IPS-18c (cell line): Measurements from ENCODE around the gene KIAA1755.
A peak's percentile ranks its signal among the peaks of the same experiment; 100 is the strongest.

Experiments
- H3K4me3 ChIP-seq: 2 replicates; pipeline ENCODE4 v1.7.0; 2013; ENCODE audit warnings: low read depth, mild to moderate bottlenecking, low read length, moderate library complexity; ENCODE audit not compliant: insufficient read depth
- H3K9me3 ChIP-seq: one replicate; pipeline ENCODE4 v1.6.1; 2013; ENCODE audit warnings: mild to moderate bottlenecking, low read length, moderate library complexity; ENCODE audit not compliant: control insufficient read depth, insufficient read depth

KIAA1755 gene

DNA sequence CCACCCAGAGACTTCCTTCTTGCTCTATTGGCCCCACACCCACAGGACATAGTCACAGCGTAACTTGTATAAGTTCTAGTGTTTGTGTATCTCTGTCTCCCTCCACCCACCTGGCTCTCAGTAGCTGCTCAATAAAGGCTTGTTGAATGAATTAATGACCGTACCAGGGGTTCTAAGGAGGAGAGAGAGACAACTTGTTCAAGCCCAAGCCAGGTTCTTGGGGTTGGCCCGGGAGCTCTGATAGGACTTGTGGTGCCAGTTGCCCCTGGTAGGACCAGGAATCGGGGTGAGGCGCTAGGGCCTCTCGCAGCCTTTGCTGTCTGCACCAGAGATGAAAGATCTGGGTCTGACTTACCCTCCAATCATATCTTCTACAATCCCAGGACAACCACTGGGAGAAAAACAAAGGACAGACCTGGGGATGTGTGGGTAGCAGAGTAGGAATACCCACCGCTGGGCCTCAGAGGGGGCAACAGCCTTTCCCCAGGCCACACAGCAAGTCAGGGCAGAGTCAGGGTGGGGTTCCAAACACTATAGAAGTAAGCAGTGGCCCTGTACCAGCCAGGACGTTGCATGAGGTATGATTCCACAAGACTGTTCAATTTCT is 90.2 kb downstream of the KIAA1755 start:
- no peak overlapping the region for H3K4me3 ChIP-seq
- H3K9me3 ChIP-seq, result no peaks in the 10 kb centered on the region

DNA sequence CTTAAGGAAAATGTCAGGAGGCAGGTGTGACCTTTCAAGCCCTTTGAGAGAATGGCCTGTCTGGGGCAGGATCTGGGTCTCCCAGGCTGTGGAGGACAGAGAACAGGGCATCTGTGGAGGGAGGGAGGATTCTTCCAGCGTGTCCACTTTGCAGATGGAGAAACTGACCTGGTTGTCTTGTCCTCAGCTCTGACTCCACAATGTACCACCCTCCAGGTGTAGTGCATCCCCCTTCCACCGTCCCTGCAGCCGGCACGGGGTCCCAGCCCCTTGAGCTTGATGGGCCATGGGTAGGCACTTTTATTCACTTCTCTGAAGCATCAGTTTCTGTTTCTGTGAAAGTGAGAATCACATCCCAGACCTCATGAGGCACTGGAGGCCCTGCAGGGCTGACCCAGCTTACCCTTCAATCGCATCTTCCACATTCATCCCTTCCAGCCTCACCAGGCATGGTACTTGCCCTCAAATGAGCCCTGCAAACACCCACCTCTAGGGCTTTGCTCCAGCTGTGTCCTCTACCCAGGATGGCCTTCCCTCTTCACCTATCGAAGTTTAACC is 90.8 kb downstream of the KIAA1755 start:
- H3K4me3 ChIP-seq, result no peak overlapping the region
- H3K9me3 ChIP-seq, result no peaks in the 10 kb centered on the region

DNA sequence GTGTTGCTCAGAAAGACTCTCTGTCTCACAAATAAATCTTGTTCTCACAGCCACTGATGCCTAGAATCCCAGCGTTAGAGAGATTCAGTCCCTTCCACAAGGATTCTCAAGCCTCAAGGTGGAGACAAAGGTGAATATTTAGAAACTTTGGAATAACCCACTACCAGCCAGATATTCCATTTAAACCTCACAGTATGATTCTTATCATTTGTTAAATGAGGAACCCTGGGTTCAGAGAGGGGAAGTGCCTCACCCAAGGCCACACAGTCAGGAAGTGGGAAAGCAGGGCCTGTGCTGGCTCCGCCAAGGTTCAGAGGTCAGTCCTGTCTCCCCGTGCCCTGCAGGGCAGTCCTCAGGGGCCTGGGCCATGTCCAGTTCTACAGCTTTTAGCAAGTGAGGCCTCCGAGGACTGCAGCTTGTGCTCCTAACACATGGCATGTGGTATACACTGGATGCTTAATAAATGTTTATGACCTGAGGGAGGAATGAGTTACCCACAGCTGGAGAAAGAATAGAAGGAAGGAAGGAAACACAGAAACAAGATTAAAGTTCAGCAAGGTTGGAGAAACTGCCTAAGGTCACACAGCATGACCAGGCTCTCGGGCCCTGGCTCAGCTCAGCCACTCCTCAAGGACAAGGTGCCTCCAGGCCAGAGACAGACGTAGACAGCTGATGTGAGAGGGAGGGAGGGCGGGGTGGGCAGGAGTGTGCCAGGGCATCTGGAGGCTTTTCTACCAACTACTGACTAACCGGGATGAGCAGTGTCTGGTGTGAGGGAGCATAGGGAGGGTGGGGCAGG is 91.5 kb downstream of the KIAA1755 start:
- Histone ChIP-seq H3K9me3 (no peaks in the 10 kb centered on the region), H3K4me3 (no peak overlapping the region)

DNA sequence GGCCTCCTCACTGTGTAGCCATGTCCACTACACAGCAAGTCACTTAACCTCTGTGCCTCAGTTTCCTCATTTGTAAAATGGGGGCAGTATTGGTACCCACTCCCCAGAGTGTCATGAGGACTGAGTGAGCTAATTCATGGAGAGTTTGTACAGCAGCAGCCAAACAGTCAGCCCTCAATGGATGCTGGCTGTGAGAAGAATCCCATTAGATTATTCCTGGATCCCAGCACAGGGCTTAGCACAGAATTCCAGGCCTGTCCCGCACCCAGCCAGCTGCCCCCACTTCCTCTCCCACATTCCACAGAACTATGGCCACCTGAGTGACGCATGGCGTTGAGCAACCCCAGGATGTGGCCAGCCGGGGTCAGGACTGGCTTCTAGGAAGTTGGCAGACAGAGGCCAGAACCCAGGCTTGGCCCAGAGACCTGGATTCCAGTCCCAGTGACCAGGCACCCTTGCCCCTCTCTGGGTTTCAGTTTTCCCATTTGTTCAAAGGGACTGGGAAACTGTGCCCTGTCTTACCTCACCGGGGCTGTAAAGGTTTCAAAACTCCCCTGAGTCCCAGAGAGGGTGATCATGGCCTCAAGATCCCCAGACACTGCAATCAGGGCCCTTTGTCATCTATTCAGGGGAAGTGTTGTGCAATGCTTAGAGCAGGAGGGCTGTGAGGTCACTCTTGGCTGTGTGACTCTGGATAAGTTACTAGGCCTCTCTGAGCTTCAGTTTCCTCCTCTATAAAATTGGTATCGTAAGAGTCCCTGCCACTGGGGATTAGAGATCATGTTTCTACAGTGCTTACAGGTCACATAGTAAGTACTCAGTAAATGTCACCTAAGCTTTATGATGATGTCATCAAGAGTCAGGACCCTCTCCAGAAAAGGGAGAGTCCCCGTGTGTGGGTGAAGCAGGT is 92.4 kb downstream of the KIAA1755 start:
- no peak overlapping the region for H3K4me3 ChIP-seq
- no peaks in the 10 kb centered on the region for H3K9me3 ChIP-seq

DNA sequence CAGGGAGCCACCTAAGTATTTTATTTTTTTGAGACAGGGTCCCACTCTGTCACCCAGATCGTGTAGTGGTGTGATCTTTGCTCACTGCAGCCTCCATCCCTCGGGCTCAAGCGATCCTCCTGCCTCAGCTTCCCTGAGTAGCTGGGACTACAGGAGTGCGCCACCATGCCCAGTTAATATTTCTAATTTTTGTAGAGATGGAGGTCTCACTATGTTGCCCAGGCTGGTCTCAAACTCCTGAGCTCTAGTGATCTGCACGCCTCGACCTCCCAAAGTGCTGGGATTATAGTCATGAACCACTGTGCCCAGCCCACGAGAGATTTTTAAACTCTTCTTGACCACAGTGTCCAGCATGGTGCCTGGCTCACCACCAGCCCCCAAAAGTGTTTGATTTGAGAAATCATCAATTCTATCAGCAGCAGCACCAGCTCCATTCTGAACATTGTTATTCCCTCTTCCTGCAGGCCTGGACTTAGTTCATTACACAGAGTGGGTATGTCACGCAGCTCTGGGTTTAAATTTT is 93.1 kb downstream of the KIAA1755 start:
- no peak overlapping the region for H3K4me3 ChIP-seq

DNA sequence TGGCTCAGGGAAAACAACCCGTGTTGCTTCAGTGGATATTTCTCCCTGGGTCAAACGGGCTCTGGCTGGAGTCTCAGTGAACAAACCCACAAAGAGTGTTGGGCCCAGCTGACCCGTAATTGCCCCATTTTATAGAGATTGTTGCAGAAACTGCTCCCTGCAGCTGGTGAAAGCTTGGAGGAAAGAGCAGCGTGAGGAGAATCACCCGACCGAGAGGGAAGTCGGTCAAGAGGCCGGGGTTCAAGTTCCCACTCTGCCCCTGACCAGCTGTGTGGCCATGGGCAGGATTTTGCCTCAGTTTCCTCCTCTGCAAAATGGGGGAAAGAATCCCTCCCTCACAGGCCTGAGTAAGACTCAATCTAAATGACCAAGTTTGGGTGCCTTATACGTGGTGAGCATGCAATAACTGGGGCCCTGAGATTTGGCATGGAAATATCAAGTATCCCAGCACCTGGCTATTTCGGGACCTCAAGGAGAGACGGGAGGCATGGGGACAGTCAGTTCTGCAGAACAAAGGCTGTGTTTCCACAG is 93.8 kb downstream of the KIAA1755 start:
- no peak overlapping the region for H3K4me3 ChIP-seq
- H3K9me3 ChIP-seq, result no peaks in the 10 kb centered on the region

More for the DNA sequence above, 93.1 kb downstream of the KIAA1755 start:
- no peaks in the 10 kb centered on the region for H3K9me3 ChIP-seq

DNA sequence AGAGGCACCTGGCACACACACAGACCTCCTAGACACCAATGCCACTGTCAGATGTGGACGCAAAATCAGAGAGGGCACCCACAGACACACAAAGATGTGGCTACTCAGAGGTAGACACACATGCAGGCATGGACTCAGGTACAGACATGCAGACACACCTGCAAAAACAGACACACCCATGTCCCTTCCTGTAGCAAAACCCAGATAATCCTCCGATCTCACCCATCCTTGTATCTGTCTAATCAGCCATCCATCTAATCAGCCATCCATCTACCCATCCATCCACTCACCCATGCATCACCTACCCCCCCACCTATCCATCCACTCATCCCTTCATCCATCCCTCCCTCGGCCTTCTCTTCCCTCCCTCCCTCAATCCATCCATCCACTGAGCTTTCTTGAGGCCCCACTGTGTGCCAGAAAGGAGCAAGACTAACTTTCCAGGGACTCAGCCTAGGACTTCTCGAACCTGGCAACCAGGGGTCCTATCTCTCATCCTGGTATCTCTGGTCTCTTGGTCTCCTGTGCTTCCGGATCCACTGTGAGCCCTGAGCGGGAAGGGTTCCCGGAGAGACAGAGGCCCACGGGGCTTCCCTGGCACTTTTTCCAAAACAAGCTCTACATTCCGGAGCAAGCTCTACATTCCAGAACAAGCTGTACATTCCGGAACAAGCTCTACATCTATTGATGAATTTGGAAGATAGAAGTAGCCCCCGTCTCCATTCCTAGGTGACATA is 94.4 kb downstream of the KIAA1755 start:
- Histone ChIP-seq H3K4me3 (no peak overlapping the region), H3K9me3 (no peaks in the 10 kb centered on the region)

DNA sequence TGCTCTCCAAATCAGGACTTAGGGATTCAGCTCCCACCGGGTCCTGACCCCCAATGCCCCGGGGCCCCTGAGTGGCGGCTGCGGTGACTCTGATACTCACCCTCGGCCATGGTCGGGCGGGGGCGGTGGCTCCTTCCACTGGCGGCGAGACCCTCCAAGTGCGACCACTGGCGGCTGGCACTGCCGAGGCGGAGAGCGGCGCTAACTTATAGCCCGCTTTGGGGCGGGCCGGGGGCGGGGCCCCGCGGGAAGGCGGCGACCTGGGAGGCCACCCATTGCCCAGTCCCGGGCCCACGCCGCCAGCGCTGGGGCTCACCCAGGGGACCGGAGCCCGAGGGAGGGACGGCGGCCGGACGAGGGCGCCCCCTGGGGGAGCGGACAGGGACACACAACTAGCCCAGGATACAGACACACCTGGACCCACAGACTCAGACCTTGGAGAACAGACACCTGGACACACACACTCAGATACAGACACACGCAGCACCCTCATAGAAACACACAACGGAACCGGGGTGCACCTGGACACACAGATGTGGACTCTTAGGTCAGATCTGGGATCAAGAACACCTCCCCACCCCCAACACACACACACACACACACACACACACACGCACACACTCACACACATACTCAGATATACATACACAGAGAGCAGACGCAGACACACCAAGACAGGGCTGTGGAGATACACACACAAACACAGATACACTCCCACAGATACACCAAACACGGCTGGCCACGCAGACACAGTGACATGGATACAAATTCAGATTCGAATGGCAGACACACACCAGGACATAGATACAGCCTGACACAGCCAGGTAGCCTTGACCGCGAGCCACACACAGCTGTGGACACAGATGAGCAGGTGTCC is 95.2 kb downstream of the KIAA1755 start, which contains the start of gene TGM2:
TGM2 (minus strand) TSS at position 182 of the 877 bp plus-strand sequence; CDS start at position 110, 72 bp downstream.
- Histone ChIP-seq H3K9me3 (no peaks in the 10 kb centered on the region), H3K4me3 (peak within 1 kb of the TSS; percentile 30; the same call in 1 of the 2 replicates)

DNA sequence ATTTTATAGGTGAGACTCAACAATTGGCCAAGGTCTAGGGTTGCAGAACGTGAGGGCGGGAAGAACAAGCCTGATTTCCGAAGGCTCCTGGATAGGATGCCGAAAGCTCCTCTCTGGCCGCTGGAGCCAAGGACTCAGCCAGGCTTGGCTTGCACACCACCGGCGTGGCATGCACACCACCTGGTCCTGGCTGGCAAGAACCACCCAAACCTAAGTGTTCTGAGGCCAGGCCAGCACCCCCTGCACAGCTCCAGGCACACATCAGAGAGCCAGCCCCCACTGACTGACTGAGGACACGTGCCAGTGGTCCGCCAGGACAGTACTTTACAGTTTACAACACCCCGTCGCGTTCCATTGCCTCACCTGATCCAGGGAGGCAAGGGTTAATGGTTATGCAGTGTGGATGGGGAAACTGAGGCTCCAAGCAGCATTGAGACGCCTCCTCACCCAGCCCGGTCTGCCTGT is 95.9 kb downstream of the KIAA1755 start:
- no peaks in the 10 kb centered on the region for H3K9me3 ChIP-seq
- peak overlapping the region; percentile 30; the same call in 1 of the 2 replicates for H3K4me3 ChIP-seq

DNA sequence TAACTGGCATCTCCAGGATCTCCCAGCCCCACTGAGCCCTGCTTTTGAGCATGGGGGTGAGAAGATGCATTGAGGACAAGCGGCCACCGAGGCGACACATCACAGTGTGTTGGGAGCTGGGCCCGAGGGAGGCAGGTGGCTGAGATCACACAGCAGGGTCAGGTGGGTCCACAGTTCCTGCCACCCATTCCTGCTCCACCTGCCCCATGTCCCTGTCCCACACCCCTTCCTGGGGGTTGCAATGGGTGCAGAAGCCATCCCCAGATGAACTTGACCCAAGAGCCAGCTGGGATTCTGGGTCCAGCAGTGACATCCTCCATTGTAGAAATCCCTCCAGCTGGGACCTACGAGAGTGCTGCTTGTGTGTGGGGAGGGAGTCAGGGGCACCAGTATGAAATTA is 96.5 kb downstream of the KIAA1755 start:
- Histone ChIP-seq H3K4me3 (no peak overlapping the region), H3K9me3 (no peaks in the 10 kb centered on the region)

DNA sequence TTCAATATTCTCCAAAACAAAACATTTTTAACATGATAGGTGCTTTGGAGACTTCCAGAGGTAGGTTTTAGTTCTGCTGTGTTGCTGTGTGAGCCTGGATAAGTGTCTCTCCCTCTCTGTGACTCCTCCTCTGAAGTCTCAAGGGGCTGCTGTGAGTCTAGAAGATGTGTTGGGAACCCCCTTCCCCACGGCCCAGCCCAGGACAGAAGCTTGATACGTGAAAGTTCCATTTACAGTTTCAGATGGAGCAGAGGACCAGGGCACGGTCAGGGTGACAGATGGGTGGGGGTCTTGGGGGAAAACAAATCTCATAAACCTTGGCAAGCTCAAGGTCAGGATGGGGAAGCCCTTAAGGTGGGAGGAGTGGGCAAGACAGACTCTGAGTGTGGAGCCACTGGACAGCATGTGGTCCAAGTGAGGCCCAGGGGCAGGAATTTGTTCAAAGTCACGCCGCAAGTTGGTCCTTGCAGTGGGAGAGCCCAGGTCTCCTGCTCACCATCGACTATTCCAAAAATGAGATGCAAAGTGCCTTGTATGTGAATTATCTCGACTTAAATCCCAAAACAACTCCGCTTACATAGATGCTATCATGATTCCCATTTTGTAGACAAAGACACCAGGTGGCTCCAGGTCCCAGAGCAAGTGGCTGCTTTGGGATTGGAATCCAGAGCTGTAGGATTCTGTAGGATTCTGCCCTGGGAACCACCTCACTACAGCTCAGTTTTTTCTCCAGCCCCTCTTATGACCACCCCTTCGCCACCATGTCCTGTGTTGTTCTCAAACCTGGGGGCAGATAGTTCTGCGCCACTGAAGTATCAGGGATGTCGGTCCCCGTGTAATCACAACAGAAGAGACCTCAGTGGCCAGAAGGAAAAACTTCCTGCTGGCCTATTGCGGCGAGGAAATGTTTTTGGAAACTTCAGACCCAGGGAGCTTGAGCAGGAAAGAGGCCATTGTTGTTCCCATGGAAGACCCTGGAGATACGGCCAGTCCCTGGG is 97.4 kb downstream of the KIAA1755 start:
- Histone ChIP-seq H3K4me3 (no peak overlapping the region), H3K9me3 (no peaks in the 10 kb centered on the region)

DNA sequence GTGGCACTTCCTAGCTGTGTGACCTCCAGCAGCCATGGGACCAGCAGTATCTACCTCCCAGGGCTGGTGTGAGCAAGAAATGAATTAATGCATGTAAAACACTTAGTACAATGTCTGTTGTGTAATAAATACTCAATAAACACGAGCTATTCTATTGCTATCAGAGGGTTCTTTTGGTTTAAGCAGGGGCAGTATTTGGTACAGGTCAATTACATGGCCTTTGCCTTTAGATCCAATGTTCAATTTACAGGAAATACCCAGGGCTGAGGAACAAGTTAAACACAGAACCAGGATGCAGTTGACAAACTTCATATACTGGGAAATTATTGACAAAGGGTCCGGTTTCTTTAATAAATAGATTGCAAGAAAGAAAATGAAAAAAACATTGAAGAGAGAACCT is 98.4 kb downstream of the KIAA1755 start:
- no peak overlapping the region for H3K4me3 ChIP-seq
- no peaks in the 10 kb centered on the region for H3K9me3 ChIP-seq

DNA sequence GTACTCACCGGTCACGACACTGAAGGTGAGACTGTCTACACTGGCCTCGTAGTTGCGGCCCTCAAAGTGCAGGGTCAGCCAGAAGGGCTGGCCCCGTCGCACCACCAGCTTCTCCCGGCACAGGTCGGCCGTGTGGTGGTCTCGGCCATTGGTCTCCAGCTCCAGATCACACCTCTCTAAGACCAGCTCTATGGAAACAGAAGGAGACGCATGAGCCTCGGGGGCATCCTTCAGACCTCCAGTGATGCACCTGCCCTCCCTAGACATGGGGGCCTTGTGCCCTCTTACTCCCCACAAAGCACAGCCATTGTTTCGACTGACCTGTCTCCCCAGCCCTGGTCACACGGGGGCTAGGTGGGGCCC is 99.1 kb downstream of the KIAA1755 start:
- no peaks in the 10 kb centered on the region for H3K9me3 ChIP-seq
- no peak overlapping the region for H3K4me3 ChIP-seq
